ENCODE measurements around the gene FOXN4. TPM values are rescaled to one million over a fixed set of nuclear protein-coding genes. Genes with fewer than 3 reads are reported as not detected.

The FOXN4 gene
- total RNA-seq, 1 donor from 2014 or later: not detected

- peaks cover 11% of the 10 kb centered on the region for H3K27me3 Mint-ChIP-seq (ENCODE audit: low read depth)
- no peak for TF ChIP-seq CTCF (IDR thresholded peaks at IDR 0.05; ENCODE audit: unreplicated experiment)
- H3K9me3 Mint-ChIP-seq: no peaks in the 10 kb centered on the region
- H3K4me3 Mint-ChIP-seq: no peak overlapping the region
- no peak for DNase-seq (ENCODE audit: low spot score in 2 of 2, unreplicated experiment in 2 of 2)
- no peaks in the 10 kb centered on the region for H3K36me3 Mint-ChIP-seq
- H3K27ac Mint-ChIP-seq: no peak overlapping the region
- H3K4me1 Mint-ChIP-seq: peaks cover 11% of the 10 kb centered on the region
Measured at GRCh38 chr12:109279525-109279924, 29.6 kb downstream of the FOXN4 start.

- peaks cover 17% of the 10 kb centered on the region for H3K27me3 Mint-ChIP-seq (ENCODE audit: low read depth)
- H3K4me3 Mint-ChIP-seq: no peak overlapping the region
- H3K27ac Mint-ChIP-seq: no peak overlapping the region
- no peak for TF ChIP-seq CTCF (IDR thresholded peaks at IDR 0.05; ENCODE audit: unreplicated experiment)
- H3K4me1 Mint-ChIP-seq: peaks cover 11% of the 10 kb centered on the region
- no peaks in the 10 kb centered on the region for H3K36me3 Mint-ChIP-seq
- DNase-seq (ENCODE audit: low spot score in 2 of 2, unreplicated experiment in 2 of 2): no peak
- H3K9me3 Mint-ChIP-seq: no peaks in the 10 kb centered on the region
Measured at GRCh38 chr12:109278912-109279311, 30.2 kb downstream of the FOXN4 start.

- Mint-ChIP-seq H3K27ac (no peak overlapping the region), H3K4me1 (peaks cover 14% of the 10 kb centered on the region), H3K36me3 (no peaks in the 10 kb centered on the region), H3K9me3 (no peaks in the 10 kb centered on the region), H3K27me3 (ENCODE audit: low read depth) (peaks cover 25% of the 10 kb centered on the region), H3K4me3 (no peak overlapping the region)
- no peak for DNase-seq (ENCODE audit: low spot score in 2 of 2, unreplicated experiment in 2 of 2)
- TF ChIP-seq CTCF (IDR thresholded peaks at IDR 0.05; ENCODE audit: unreplicated experiment): no peak
Measured at GRCh38 chr12:109277899-109278762, 31.0 kb downstream of the FOXN4 start.

- H3K4me1 Mint-ChIP-seq: peaks cover 14% of the 10 kb centered on the region
- no peak overlapping the region for H3K4me3 Mint-ChIP-seq
- no peak overlapping the region for H3K27ac Mint-ChIP-seq
- DNase-seq (ENCODE audit: low spot score in 2 of 2, unreplicated experiment in 2 of 2): no peak
- TF ChIP-seq CTCF (IDR thresholded peaks at IDR 0.05; ENCODE audit: unreplicated experiment): no peak
- H3K9me3 Mint-ChIP-seq: no peaks in the 10 kb centered on the region
- peaks cover 31% of the 10 kb centered on the region for H3K27me3 Mint-ChIP-seq (ENCODE audit: low read depth)
- H3K36me3 Mint-ChIP-seq: no peaks in the 10 kb centered on the region
Measured at GRCh38 chr12:109277255-109277898, 31.7 kb downstream of the FOXN4 start.

GRCh38 chr12:109276160-109276559 is 32.9 kb downstream of the FOXN4 start:
- H3K9me3 Mint-ChIP-seq: no peaks in the 10 kb centered on the region
- H3K4me1 Mint-ChIP-seq: peaks cover 14% of the 10 kb centered on the region
- H3K27me3 Mint-ChIP-seq (ENCODE audit: low read depth): peaks cover 39% of the 10 kb centered on the region
- no peak overlapping the region for H3K27ac Mint-ChIP-seq
- no peak for DNase-seq (ENCODE audit: low spot score in 2 of 2, unreplicated experiment in 2 of 2)
- H3K4me3 Mint-ChIP-seq: no peak overlapping the region
- H3K36me3 Mint-ChIP-seq: no peaks in the 10 kb centered on the region
- TF ChIP-seq CTCF (IDR thresholded peaks at IDR 0.05; ENCODE audit: unreplicated experiment): no peak
